Stimulated activated CD8-positive, alpha-beta memory T cell treated with anti-CD3 and anti-CD28 coated beads, Interleukin-2, amount 100 ng/mL, for 48 hours (primary cell): Measurements from ENCODE around the gene PANK4.
"Not testable (repeated sequence)": the region's sequence is repeated elsewhere in the genome, so short reads cannot be mapped to it uniquely, and the experiment has no call there.

Experiments used
- DNase-seq, 2 donors: peaks; one replicate each; pipeline ENCODE4 v3.0.0-alpha.2; 2020; ENCODE audit warnings: low read depth in 2 of 2

Gene PANK4

GRCh38 chr1:2525920-2526823, at the start of gene PANK4:
PANK4 (minus strand) TSS chr1:2526596; CDS start chr1:2526587, 9 bp downstream.
- DNase-seq: peak; percentile 79 to 91

- DNase-seq: no peak
These were observed 48.0 kb upstream of the PANK4 start for GRCh38 chr1:2574350-2574749.

DNA sequence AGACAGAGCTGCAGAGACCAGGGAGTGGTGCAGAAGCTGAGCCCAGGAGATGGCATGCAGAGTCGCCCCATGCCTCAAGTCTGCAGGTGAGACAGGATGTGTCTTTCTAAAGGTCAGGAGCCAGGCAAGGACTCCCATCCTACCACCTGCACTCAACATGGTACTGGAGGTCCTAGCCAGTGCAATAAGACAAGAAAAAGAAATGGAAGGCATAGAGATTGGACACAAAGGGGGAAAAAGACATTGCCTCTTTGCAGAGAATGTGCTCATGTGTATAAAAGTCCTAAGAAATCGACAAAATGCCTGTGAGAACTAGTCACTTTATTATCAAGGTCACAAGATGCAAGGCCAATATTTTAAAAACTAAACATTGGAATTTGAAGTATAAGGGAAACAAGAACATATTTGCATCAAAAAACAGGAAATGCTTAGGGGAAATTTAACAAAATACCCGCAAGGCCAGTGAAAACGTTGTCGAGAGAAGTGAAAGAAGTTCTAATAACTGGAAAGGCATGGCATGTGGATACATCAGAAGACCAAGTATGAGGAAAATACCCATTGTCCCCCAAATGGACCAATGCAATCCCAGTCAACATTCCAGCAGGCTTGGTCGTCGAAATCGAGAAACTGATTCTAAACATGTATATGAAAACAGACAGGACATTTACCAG, 47.0 kb upstream of the PANK4 start:
- DNase-seq: no peak

DNA sequence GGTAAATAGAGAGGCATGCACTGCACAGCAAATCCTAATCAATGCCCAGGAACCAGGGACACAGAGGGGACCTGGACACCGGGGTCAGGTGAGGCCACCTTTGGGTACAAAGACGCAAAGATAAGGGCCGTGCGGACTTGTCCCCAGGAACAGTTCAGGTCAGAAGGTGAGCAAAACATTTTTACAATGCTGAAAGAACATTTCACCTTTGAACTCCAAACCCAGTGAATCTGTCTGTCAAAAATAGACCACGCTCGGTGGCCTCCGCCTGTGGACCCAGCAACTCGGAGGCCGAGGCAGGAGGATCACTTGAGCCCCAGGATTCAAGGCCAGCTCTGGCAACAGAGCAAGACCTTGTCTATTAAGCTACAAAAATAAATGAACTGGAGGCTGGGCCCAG, 45.0 kb upstream of the PANK4 start:
- no peak for DNase-seq

GRCh38 chr1:2570332-2570731, 43.9 kb upstream of the PANK4 start:
- no peak for DNase-seq

GRCh38 chr1:2569703-2570102, 43.3 kb upstream of the PANK4 start:
- not testable (repeated sequence) for DNase-seq

DNA sequence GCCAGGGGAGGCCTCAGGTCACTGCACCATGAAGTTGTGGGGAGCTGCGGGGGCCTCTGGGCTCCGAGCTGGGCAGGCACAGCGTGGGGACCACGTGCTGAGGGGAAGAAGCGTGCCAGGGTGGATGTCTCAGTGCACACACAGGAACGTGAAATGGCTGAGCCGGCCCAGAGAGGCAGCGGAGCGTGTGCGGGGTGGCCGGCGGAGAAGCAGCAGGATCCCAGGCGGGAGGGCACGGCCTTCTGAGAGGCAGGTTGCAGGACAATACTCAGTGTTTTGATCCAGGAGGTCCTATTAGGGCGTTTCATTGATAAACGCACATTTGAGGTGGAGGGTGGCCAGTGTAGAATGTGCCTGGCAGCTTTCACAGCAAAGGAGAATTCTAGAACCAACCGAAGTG, 42.7 kb upstream of the PANK4 start:
- no peak for DNase-seq

- DNase-seq: not testable (repeated sequence)
These were observed 41.9 kb upstream of the PANK4 start for GRCh38 chr1:2568187-2568816.

- no peak for DNase-seq
These were observed 40.8 kb upstream of the PANK4 start for GRCh38 chr1:2567083-2567679.

DNA sequence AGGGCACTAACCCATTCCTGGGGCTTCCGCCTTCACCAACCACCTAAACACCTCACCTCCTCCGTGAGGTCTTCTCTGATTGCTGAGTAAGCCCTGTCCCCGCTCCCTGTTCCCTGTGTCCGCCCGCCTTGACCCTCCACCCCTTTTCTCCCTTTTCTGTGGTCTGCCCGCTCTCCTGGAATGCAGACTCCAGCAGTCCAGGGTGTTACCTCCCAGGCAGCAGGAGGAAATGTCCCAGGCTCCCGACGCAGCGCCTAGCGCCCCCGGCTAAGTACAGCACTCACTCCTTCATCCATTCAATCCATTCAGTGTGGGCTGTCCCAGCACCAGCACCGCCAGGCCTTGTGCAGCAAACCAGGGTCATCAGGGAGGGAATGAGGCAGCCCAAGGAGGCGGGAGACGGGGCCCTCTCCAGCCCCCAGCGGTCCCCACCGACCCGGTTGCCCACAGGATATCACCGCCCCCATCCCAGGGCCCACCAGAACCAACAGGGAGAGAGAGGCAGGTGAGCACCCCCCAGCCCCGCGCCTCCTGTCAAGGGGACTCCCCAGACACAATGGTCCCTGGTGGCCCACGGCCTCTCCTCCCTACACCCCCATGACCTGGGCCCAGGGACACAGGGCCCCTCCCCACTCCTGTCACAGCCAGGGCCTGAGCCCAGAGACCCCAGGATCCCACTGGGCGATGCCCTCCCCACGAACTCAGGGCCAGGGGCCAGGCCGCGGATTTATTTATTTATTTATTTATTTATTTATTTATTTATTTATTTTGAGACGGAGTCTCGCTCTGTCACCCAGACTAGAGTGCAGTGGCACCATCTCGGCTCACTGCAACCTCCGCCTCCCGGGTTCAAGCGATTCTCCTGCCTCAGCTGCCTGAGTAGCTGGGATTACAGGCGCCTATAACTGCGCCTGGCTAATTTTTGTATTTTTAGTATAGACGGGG, 40.0 kb upstream of the PANK4 start:
- DNase-seq: no peak

GRCh38 chr1:2564815-2565374, 38.5 kb upstream of the PANK4 start:
- no peak for DNase-seq

GRCh38 chr1:2564006-2564814, 37.8 kb upstream of the PANK4 start:
- DNase-seq: no peak

DNA sequence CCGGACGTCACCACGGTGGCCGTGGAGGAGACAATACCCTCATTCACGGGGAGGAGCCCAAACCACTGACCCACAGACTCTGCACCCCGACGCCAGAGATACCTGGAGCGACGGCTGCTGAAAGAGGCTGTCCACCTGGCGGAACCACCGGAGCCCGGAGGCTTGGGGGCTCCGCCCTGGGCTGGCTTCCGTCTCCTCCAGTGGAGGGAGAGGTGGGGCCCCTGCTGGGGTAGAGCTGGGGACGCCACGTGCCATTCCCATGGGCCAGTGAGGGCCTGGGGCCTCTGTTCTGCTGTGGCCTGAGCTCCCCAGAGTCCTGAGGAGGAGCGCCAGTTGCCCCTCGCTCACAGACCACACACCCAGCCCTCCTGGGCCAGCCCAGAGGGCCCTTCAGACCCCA, 36.8 kb upstream of the PANK4 start:
- no peak for DNase-seq

DNA sequence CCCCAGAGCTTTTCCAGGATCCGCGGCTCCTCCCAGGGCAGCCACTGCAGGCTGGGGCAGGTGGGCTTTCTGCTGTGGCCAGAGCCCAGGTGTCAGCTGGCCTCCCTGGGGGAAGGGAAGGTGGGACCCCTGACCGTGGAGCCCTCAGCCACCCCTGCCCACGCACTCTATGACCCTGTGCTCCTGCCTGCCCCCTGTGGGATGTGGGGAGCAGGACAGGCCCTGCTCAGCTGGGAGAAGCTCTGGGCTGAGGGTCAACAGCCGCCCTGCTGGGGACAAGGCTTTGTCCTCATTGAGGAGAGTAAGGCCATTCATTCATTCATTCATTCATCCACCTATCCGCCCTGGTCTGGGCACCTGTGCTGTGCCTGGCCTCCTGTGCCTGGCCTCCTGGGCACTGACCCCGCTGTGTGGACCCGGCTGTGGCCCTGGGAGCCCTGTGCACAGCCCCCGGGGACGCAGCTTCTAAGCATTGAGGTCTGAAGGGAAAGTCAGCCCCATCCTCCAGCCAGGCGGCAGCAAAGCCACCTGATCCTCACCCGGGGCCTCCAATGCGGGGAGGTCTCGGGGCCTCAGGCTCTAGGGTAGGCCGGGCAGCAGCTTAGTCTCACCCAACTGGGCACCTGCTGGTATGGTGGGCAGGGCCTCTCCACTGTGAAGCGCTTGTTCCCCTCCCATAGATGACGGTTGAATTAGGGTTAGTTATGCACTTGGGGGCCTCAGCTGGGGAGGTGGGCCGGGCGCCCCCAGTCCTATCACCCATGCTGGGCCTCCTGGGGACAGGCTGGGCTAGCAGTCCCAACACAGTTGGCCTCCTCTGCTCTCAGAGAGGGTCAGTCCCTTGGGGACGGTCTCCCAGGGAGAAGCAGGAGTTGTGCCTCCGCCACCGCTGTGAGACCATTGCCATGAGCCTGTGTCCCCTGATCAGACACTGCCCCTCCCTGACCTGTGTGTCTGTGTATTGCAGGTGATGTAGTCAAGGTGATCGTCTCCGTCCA, 35.8 kb upstream of the PANK4 start:
- DNase-seq: no peak

- DNase-seq: no peak
These were observed 35.0 kb upstream of the PANK4 start for GRCh38 chr1:2561446-2561845.

GRCh38 chr1:2560299-2561073, 34.1 kb upstream of the PANK4 start:
- DNase-seq: no peak

DNA sequence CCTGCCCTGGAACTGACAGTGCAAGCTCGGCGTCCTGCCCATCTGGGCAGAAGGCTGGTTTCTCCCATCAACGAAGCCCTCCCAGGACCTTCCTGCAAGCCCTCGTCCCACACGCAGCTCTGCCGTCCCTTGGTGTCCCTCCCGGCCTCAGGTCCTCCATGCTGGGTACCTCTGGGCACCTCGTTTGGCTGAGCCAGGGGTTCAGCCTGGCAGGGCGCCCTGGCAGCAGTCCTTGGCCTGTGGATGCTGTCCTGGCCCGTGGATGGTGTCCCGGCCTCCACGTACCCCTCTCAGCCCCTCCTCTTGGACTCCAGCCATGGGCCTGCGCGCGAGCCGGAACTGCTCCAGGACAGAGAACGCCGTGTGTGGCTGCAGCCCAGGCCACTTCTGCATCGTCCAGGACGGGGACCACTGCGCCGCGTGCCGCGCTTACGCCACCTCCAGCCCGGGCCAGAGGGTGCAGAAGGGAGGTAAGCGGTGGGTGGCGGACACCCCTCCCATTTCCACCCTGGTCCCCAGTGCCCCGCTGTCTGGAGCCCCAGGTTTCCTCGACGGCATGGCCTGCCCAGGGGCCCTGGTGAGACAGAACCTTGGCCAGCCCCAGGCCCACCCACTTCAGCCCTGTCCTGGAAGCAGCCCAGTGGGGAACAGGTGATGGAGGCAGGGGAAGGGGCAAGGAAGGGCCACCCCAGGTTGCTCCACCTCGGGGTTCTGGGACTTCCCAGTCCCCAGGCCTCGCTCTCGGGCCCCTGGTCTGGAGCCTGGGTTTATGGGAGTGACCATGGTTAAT, 33.3 kb upstream of the PANK4 start:
- no peak for DNase-seq
